ENCODE data around the gene DUSP3.

Gene DUSP3

DNA sequence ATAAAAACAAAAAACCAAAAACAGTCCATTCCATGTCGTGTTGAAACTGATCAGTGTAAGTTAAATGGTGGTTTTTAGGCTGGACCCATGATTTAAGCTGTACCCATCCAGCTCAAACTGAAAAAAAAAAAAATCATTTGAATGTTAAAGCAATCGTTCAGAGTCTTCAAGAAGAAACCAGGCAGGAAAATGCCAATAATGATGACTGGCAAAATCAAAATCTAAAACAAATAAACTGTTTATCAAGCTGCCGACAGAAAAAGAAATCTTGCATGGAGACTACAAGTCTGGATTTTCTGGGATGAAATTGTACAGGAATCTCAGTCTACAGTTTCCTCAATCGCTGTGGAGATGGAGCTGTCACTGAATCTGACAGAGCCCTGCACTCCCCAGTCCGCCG is 60.9 kb downstream of the DUSP3 start:
- Histone ChIP-seq H3K36me3 (ENCODE audit: control insufficient read depth in 2 of 2, insufficient read depth in 2 of 2, low read length in 2 of 2) (no peaks in the 10 kb centered on the region), H3K9ac (ENCODE audit: low read length in 2 of 2) (no peak overlapping the region), H3K27me3 (ENCODE audit: control insufficient read depth in 1 of 2, insufficient read depth in 2 of 2, low read length in 2 of 2) (peaks cover 2 to 11% of the 10 kb centered on the region in 2 donors), H3K9me3 (ENCODE audit: control insufficient read depth in 2 of 2, low read length in 2 of 2) (no peaks in the 10 kb centered on the region), H3K27ac (ENCODE audit: low read length) (no peak overlapping the region), H3K4me3 (ENCODE audit: low read length in 2 of 2) (no peak overlapping the region), H3K4me1 (ENCODE audit: control insufficient read depth, insufficient read depth, low read length) (peaks cover 10% of the 10 kb centered on the region)

All from stomach smooth muscle (tissue), 2 donors.